ENCODE measurements around the gene LCAT. TPM values are rescaled to one million over a fixed set of nuclear protein-coding genes. Genes with fewer than 3 reads are reported as not detected.
"Not testable (repeated sequence)": the region's sequence is repeated elsewhere in the genome, so short reads cannot be mapped to it uniquely, and the experiment has no call there.

Gene LCAT
- total RNA-seq, 1 donor from 2014 or later, result 33.8 TPM

GRCh38 chr16:67979955-67980678 lies 36.2 kb upstream of the LCAT start, which contains the start of gene DPEP3:
DPEP3 (minus strand) TSS chr16:67980499; CDS start chr16:67980380, 119 bp downstream.
- DNase-seq, result no peak
- ATAC-seq, result peak in 1 of 2 donors; percentile 3
- intact Hi-C loops (cut with DNase I), result no loop called here
- TF ChIP-seq CTCF (IDR thresholded peaks at IDR 0.05), result peak; percentile 9
- Histone ChIP-seq H3K36me3 (no peaks in the 10 kb centered on the region), H3K27ac (no peak within 1 kb of the TSS), H3K9me3 (no peaks in the 10 kb centered on the region), H3K27me3 (ENCODE audit: low read depth) (peaks cover 6% of the 10 kb centered on the region), H3K4me3 (no peak within 1 kb of the TSS), H3K4me1 (peaks cover 18% of the 10 kb centered on the region)

GRCh38 chr16:67977469-67978227 lies 33.7 kb upstream of the LCAT start:
- H3K4me3 ChIP-seq, result no peak overlapping the region
- no peak for DNase-seq
- H3K27me3 ChIP-seq (ENCODE audit: low read depth), result peaks cover 6% of the 10 kb centered on the region
- ATAC-seq, result no peak
- H3K4me1 ChIP-seq, result no peaks in the 10 kb centered on the region
- H3K9me3 ChIP-seq, result no peaks in the 10 kb centered on the region
- intact Hi-C loops (cut with DNase I), result no loop called here
- H3K27ac ChIP-seq, result no peak overlapping the region
- no peak for TF ChIP-seq CTCF (IDR thresholded peaks at IDR 0.05)
- H3K36me3 ChIP-seq, result no peaks in the 10 kb centered on the region

- intact Hi-C loops (cut with DNase I), result no loop called here
- no peak overlapping the region for H3K4me3 ChIP-seq
- no peak overlapping the region for H3K27ac ChIP-seq
- no peaks in the 10 kb centered on the region for H3K4me1 ChIP-seq
- H3K36me3 ChIP-seq, result no peaks in the 10 kb centered on the region
- H3K9me3 ChIP-seq, result no peaks in the 10 kb centered on the region
- TF ChIP-seq CTCF (IDR thresholded peaks at IDR 0.05), result no peak
- DNase-seq (no peak), ATAC-seq (peak in 1 of 2 donors; percentile 6)
- H3K27me3 ChIP-seq (ENCODE audit: low read depth), result peaks cover 6% of the 10 kb centered on the region
These were observed 33.1 kb upstream of the LCAT start for GRCh38 chr16:67977005-67977404.

- Histone ChIP-seq H3K27ac (no peak overlapping the region), H3K4me1 (no peaks in the 10 kb centered on the region), H3K36me3 (no peaks in the 10 kb centered on the region), H3K4me3 (no peak overlapping the region), H3K27me3 (ENCODE audit: low read depth) (peaks cover 6% of the 10 kb centered on the region), H3K9me3 (no peaks in the 10 kb centered on the region)
- ATAC-seq (no peak), DNase-seq (no peak)
- intact Hi-C loops (cut with DNase I), result no loop called here
- no peak for TF ChIP-seq CTCF (IDR thresholded peaks at IDR 0.05)
These were observed 32.3 kb upstream of the LCAT start for GRCh38 chr16:67976205-67976604.

- no peak for DNase-seq
- H3K27me3 ChIP-seq (ENCODE audit: low read depth), result peaks cover 6% of the 10 kb centered on the region
- TF ChIP-seq CTCF (IDR thresholded peaks at IDR 0.05), result no peak
- H3K4me3 ChIP-seq, result no peak overlapping the region
- no peaks in the 10 kb centered on the region for H3K36me3 ChIP-seq
- no peak overlapping the region for H3K27ac ChIP-seq
- H3K9me3 ChIP-seq, result no peaks in the 10 kb centered on the region
- ATAC-seq, result no peak
- intact Hi-C loops (cut with DNase I), result no loop called here
- no peaks in the 10 kb centered on the region for H3K4me1 ChIP-seq
These were observed 31.6 kb upstream of the LCAT start for GRCh38 chr16:67975321-67976105.

- H3K4me1 ChIP-seq, result peaks cover 14% of the 10 kb centered on the region
- H3K27ac ChIP-seq; intact Hi-C loops (cut with DNase I); H3K4me3 ChIP-seq; H3K27me3 ChIP-seq (ENCODE audit: low read depth); H3K9me3 ChIP-seq; DNase-seq; H3K36me3 ChIP-seq; ATAC-seq: not testable (repeated sequence)
These were observed 28.4 kb upstream of the LCAT start for GRCh38 chr16:67972285-67972684.
